Caco-2 (cell line): ENCODE measurements around the gene CATSPER1. TPM values are rescaled to one million over a fixed set of nuclear protein-coding genes. Genes with fewer than 3 reads are reported as not detected.

Experiments used
- BruUV-seq: library from RNA; stranded (reverse); fragments of 400-500 nt; replicated peaks from 2 replicates; lab custom pipeline; 2021; lab: Mats Ljungman, UMichigan
- CTCF ChIA-PET: fragments of 300-600 bp; sonication (Branson Sonifier 250); formaldehyde crosslinking; loops from one replicate; lab custom pipeline; 2022; ENCODE audit warnings: antibody characterized with exemption; lab: Charles Lee
- POLR2A ChIA-PET: fragments of 300-600 bp; sonication (Branson Sonifier 250); formaldehyde crosslinking; loops from one replicate; lab custom pipeline; 2022; ENCODE audit warnings: antibody characterized with exemption; lab: Charles Lee
- DNase-seq, 2 experiments: peaks; one replicate each; pipeline versions ENCODE4 v3.0.0 to v3.0.0-alpha.2; 2020 to 2022
- H3K27me3 ChIP-seq: replicated peaks from 2 replicates; pipeline ENCODE4 v1.6.0; 2011; ENCODE audit warnings: low read length; ENCODE audit not compliant: control insufficient read depth, insufficient read depth
- H3K36me3 ChIP-seq: 2 replicates; pipeline ENCODE4 v1.5.1; 2011; ENCODE audit warnings: low read length; ENCODE audit not compliant: control insufficient read depth, insufficient read depth
- H3K4me1 ChIP-seq: fragments of 250-450 bp; sonication (Bioruptor Pico); 2 replicates; pipeline ENCODE4 v1.5.1; 2020; ENCODE audit warnings: mild to moderate bottlenecking
- H3K4me3 ChIP-seq: 2 replicates; pipeline ENCODE4 v1.5.1; 2011; ENCODE audit warnings: low read depth, mild to moderate bottlenecking, control low read depth, low read length
- H3K9me3 ChIP-seq: fragments of 250-450 bp; sonication (Bioruptor Pico); 2 replicates; pipeline ENCODE4 v1.5.1; 2020; ENCODE audit warnings: mild to moderate bottlenecking, moderate library complexity
- H3K27ac Mint-ChIP-seq: one replicate; pipeline ENCODE4 v1.8.0; 2022; ENCODE audit warnings: mixed read lengths; ENCODE audit not compliant: unreplicated experiment
- H3K27me3 Mint-ChIP-seq: one replicate; pipeline ENCODE4 v1.8.0; 2022; ENCODE audit warnings: mixed read lengths; ENCODE audit not compliant: insufficient read depth, unreplicated experiment
- H3K36me3 Mint-ChIP-seq: one replicate; pipeline ENCODE4 v1.8.0; 2022; ENCODE audit warnings: mild to moderate bottlenecking, mixed read lengths; ENCODE audit not compliant: insufficient read depth, unreplicated experiment
- H3K4me1 Mint-ChIP-seq: one replicate; pipeline ENCODE4 v1.8.0; 2022; ENCODE audit warnings: low read depth, mixed read lengths; ENCODE audit not compliant: unreplicated experiment
- H3K4me3 Mint-ChIP-seq: one replicate; pipeline ENCODE4 v1.8.0; 2022; ENCODE audit warnings: mild to moderate bottlenecking, moderate library complexity, mixed read lengths; ENCODE audit not compliant: unreplicated experiment
- H3K9me3 Mint-ChIP-seq: one replicate; pipeline ENCODE4 v1.8.0; 2022; ENCODE audit warnings: mixed read lengths; ENCODE audit not compliant: unreplicated experiment
- CTCF ChIP-seq, 2 experiments: fragments of 200-600 bp in 1 of 2; IDR thresholded peaks; 1 replicate in 1 of 2; 2 replicates in 1 of 2; pipeline versions ENCODE4 v1.5.1 to v1.8.0; 2011 to 2022; ENCODE audit warnings: antibody characterized with exemption in 1 of 2, control low read depth in 1 of 2, inconsistent platforms in 1 of 2, low read depth in 1 of 2, low read length in 1 of 2, mild to moderate bottlenecking in 1 of 2, moderate library complexity in 1 of 2; ENCODE audit not compliant: insufficient read depth in 1 of 2, severe bottlenecking in 1 of 2, unreplicated experiment in 1 of 2
- intact Hi-C: fragments of 100-400 bp; cut with micrococcal nuclease; formaldehyde crosslinking; loops from one replicate; pipeline ENCODE4 v1.10.0; 2022; ENCODE audit not compliant: unreplicated experiment
- total RNA-seq: library from RNA; stranded (reverse); gene quantifications from 2 replicates; pipeline ENCODE4 v1.2.3, GENCODE V29; 2022

CATSPER1 gene
- total RNA-seq, 1 experiment from 2014 or later, result not detected

- peak within 1 kb of the TSS; percentile 71 for H3K4me3 ChIP-seq
- H3K36me3 ChIP-seq, result peaks cover 7% of the 10 kb centered on the region
- H3K9me3 ChIP-seq, result no peaks in the 10 kb centered on the region
- peaks cover 9% of the 10 kb centered on the region for H3K4me1 ChIP-seq
- peak; percentile 99 for DNase-seq
- H3K27me3 ChIP-seq, result no peaks in the 10 kb centered on the region
- BruUV-seq, result no TSS peak
- Mint-ChIP-seq H3K4me1 (peaks cover 14% of the 10 kb centered on the region), H3K27me3 (no peaks in the 10 kb centered on the region), H3K4me3 (peak within 1 kb of the TSS; percentile 91), H3K27ac (peak within 1 kb of the TSS; percentile 96), H3K9me3 (no peaks in the 10 kb centered on the region), H3K36me3 (peaks cover 45% of the 10 kb centered on the region)
- ChIA-PET POLR2A (interaction anchor here (0.5 to 2.3 kb wide), 17 partner anchors 10 to 1066 kb away, joined by 3 to 14 read pairs (median 4); partner anchors contain the start of genes BANF1, CCDC85B, KAT5 and TM7SF2), CTCF (interaction anchor here (0.6 to 2.0 kb wide), 10 partner anchors 13 to 331 kb away, joined by 3 to 7 read pairs (median 4); partner anchors contain the start of genes CCDC85B, FIBP, MUS81 and RNASEH2C)
- intact Hi-C loops, result loop anchor here (2.0 to 5.0 kb wide), 2 partner anchors 17 to 300 kb away; no protein-coding TSS in a partner anchor
- TF ChIP-seq CTCF (IDR thresholded peaks at IDR 0.05; ENCODE audit: insufficient read depth in 1 of 2, low read depth in 1 of 2, low read length in 1 of 2, severe bottlenecking in 1 of 2, unreplicated experiment in 1 of 2), result peak in 1 of 2 experiments; percentile 0
These were observed 25.7 kb upstream of the CATSPER1 start, which contains the start of gene SF3B2 for GRCh38 chr11:66051766-66052663. Gene SF3B2 (plus strand): TSS chr11:66052364. CDS start chr11:66052385, 21 bp downstream.

- intact Hi-C loops, result loop anchor here (5.0 kb wide), 1 partner anchor 301 kb away; no protein-coding TSS in a partner anchor
- CTCF ChIA-PET, result interaction anchor here (0.6 to 2.0 kb wide), 8 partner anchors 10 to 171 kb away, joined by 3 to 7 read pairs (median 4); partner anchors contain the start of genes CCDC85B and FIBP
- Mint-ChIP-seq H3K9me3 (no peaks in the 10 kb centered on the region), H3K27ac (peak overlapping the region; percentile 96), H3K4me3 (peak overlapping the region; percentile 91), H3K36me3 (peaks cover 38% of the 10 kb centered on the region), H3K27me3 (no peaks in the 10 kb centered on the region), H3K4me1 (peaks cover 14% of the 10 kb centered on the region)
- BruUV-seq, result TSS peak; percentile 95
- Histone ChIP-seq H3K4me3 (peak overlapping the region; percentile 49), H3K9me3 (no peaks in the 10 kb centered on the region), H3K4me1 (peaks cover 9% of the 10 kb centered on the region), H3K27me3 (no peaks in the 10 kb centered on the region), H3K36me3 (peaks cover 7% of the 10 kb centered on the region)
- DNase-seq, result no peak
- POLR2A ChIA-PET, result interaction anchor here (0.6 to 2.3 kb wide), 6 partner anchors 29 to 1067 kb away, joined by 3 to 14 read pairs (median 4); partner anchors contain the start of gene BANF1
- no peak for TF ChIP-seq CTCF (IDR thresholded peaks at IDR 0.05; ENCODE audit: insufficient read depth in 1 of 2, low read depth in 1 of 2, low read length in 1 of 2, severe bottlenecking in 1 of 2, unreplicated experiment in 1 of 2)
These were observed 25.1 kb upstream of the CATSPER1 start for GRCh38 chr11:66051371-66051765.
